ENCODE results near the gene MTG2.

The MTG2 gene

GRCh38 chr20:62163485-62163865 lies 19.4 kb upstream of the MTG2 start:
- H3K27ac Mint-ChIP-seq: no peak overlapping the region
- ATAC-seq (ENCODE audit: low read depth) (no peak), DNase-seq (ENCODE audit: low spot score in 2 of 2) (no peak)
- no peak overlapping the region for H3K4me3 Mint-ChIP-seq
- H3K27me3 Mint-ChIP-seq: no peaks in the 10 kb centered on the region
- H3K9me3 Mint-ChIP-seq: no peaks in the 10 kb centered on the region
- H3K4me1 Mint-ChIP-seq: peaks cover 5% of the 10 kb centered on the region
- peaks cover 18% of the 10 kb centered on the region for H3K36me3 Mint-ChIP-seq

- H3K4me3 Mint-ChIP-seq: no peak overlapping the region
- H3K27me3 Mint-ChIP-seq: no peaks in the 10 kb centered on the region
- no peak overlapping the region for H3K27ac Mint-ChIP-seq
- peaks cover 5% of the 10 kb centered on the region for H3K4me1 Mint-ChIP-seq
- H3K36me3 Mint-ChIP-seq: peaks cover 18% of the 10 kb centered on the region
- no peak for ATAC-seq (ENCODE audit: low read depth)
- no peaks in the 10 kb centered on the region for H3K9me3 Mint-ChIP-seq
- no peak for DNase-seq (ENCODE audit: low spot score in 2 of 2)
Measured at GRCh38 chr20:62163986-62164762, 18.7 kb upstream of the MTG2 start.

DNA sequence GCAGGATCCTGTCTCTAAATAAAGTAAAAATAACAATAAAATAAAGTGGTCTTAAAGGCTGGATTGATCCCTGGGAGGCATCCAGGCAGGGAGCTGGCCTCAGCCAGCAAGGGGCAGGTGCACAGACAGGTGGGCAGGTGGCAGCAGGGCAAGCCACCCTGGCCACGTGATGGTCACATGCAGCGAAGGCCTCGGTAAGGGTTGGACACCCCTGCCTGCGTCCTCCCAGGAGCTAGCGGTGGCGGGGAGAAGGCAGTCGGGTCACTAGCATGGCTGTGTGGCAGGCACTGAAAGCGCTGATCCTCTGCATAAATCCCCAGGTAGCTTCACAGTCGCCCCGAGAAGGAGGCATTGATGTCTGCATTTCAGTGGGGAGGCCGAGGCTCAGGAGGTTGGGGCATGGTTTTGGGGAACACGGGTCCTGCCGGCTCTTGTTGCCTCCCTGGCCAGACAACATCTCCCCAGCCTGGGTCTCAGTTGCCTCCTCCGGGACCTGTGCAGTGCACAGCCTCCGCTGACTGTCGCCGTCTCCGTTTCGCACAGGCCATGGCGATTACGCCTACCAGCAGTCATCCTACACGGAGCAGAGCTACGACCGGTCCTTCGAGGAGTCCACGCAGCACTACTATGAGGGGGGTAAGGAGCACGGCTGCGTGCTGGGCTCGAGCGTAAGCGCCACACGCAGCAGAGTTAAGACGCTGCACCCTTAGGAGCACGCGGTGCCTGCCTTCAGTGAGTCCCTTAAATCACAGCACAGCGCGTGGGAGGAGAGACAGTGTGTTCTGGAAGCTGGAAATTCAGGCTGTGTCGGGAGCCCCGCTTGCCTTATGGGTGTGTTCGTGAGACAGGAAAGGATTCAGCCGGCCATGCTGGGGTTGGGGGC lies 17.7 kb upstream of the MTG2 start:
- no peaks in the 10 kb centered on the region for H3K27me3 Mint-ChIP-seq
- H3K9me3 Mint-ChIP-seq: no peaks in the 10 kb centered on the region
- H3K4me1 Mint-ChIP-seq: no peaks in the 10 kb centered on the region
- DNase-seq (ENCODE audit: low spot score in 2 of 2) (no peak), ATAC-seq (ENCODE audit: low read depth) (no peak)
- H3K36me3 Mint-ChIP-seq: peaks cover 15% of the 10 kb centered on the region
- H3K27ac Mint-ChIP-seq: no peak overlapping the region
- no peak overlapping the region for H3K4me3 Mint-ChIP-seq

GRCh38 chr20:62165762-62166399 lies 16.9 kb upstream of the MTG2 start:
- peaks cover 15% of the 10 kb centered on the region for H3K36me3 Mint-ChIP-seq
- no peak overlapping the region for H3K4me3 Mint-ChIP-seq
- DNase-seq (ENCODE audit: low spot score in 2 of 2) (no peak), ATAC-seq (ENCODE audit: low read depth) (no peak)
- no peaks in the 10 kb centered on the region for H3K4me1 Mint-ChIP-seq
- H3K27me3 Mint-ChIP-seq: no peaks in the 10 kb centered on the region
- no peaks in the 10 kb centered on the region for H3K9me3 Mint-ChIP-seq
- no peak overlapping the region for H3K27ac Mint-ChIP-seq

- Mint-ChIP-seq H3K27me3 (no peaks in the 10 kb centered on the region), H3K4me3 (no peak overlapping the region), H3K9me3 (no peaks in the 10 kb centered on the region), H3K27ac (no peak overlapping the region), H3K36me3 (peaks cover 15% of the 10 kb centered on the region), H3K4me1 (no peaks in the 10 kb centered on the region)
- ATAC-seq (ENCODE audit: low read depth) (no peak), DNase-seq (ENCODE audit: low spot score in 2 of 2) (no peak)
Measured at GRCh38 chr20:62167474-62167873, 15.4 kb upstream of the MTG2 start.

GRCh38 chr20:62168061-62168460 lies 14.8 kb upstream of the MTG2 start:
- DNase-seq (ENCODE audit: low spot score in 2 of 2): no peak
- Mint-ChIP-seq H3K4me3 (no peak overlapping the region), H3K27ac (no peak overlapping the region), H3K27me3 (no peaks in the 10 kb centered on the region), H3K36me3 (peaks cover 15% of the 10 kb centered on the region), H3K9me3 (no peaks in the 10 kb centered on the region), H3K4me1 (no peaks in the 10 kb centered on the region)
- ATAC-seq (ENCODE audit: low read depth): no peak

GRCh38 chr20:62168890-62169435 lies 13.9 kb upstream of the MTG2 start:
- DNase-seq (ENCODE audit: low spot score in 2 of 2) (no peak), ATAC-seq (ENCODE audit: low read depth) (no peak)
- Mint-ChIP-seq H3K27ac (no peak overlapping the region), H3K4me1 (no peaks in the 10 kb centered on the region), H3K4me3 (no peak overlapping the region), H3K9me3 (no peaks in the 10 kb centered on the region), H3K36me3 (peaks cover 12% of the 10 kb centered on the region), H3K27me3 (no peaks in the 10 kb centered on the region)

- Mint-ChIP-seq H3K9me3 (no peaks in the 10 kb centered on the region), H3K4me3 (no peak overlapping the region), H3K27ac (no peak overlapping the region), H3K4me1 (no peaks in the 10 kb centered on the region), H3K27me3 (no peaks in the 10 kb centered on the region), H3K36me3 (peaks cover 9% of the 10 kb centered on the region)
- DNase-seq (ENCODE audit: low spot score in 2 of 2): no peak
- no peak for ATAC-seq (ENCODE audit: low read depth)
Measured at GRCh38 chr20:62170536-62170935, 12.3 kb upstream of the MTG2 start.

- no peaks in the 10 kb centered on the region for H3K9me3 Mint-ChIP-seq
- DNase-seq (ENCODE audit: low spot score in 2 of 2) (no peak), ATAC-seq (ENCODE audit: low read depth) (no peak)
- peaks cover 8% of the 10 kb centered on the region for H3K36me3 Mint-ChIP-seq
- no peak overlapping the region for H3K27ac Mint-ChIP-seq
- no peaks in the 10 kb centered on the region for H3K27me3 Mint-ChIP-seq
- H3K4me3 Mint-ChIP-seq: no peak overlapping the region
- no peaks in the 10 kb centered on the region for H3K4me1 Mint-ChIP-seq
Measured at GRCh38 chr20:62171245-62171644, 11.6 kb upstream of the MTG2 start.

- no peaks in the 10 kb centered on the region for H3K4me1 Mint-ChIP-seq
- no peak overlapping the region for H3K27ac Mint-ChIP-seq
- H3K9me3 Mint-ChIP-seq: no peaks in the 10 kb centered on the region
- H3K27me3 Mint-ChIP-seq: no peaks in the 10 kb centered on the region
- DNase-seq (ENCODE audit: low spot score in 2 of 2) (no peak), ATAC-seq (ENCODE audit: low read depth) (no peak)
- peaks cover 6% of the 10 kb centered on the region for H3K36me3 Mint-ChIP-seq
- no peak overlapping the region for H3K4me3 Mint-ChIP-seq
Measured at GRCh38 chr20:62172666-62173065, 10.2 kb upstream of the MTG2 start.

DNA sequence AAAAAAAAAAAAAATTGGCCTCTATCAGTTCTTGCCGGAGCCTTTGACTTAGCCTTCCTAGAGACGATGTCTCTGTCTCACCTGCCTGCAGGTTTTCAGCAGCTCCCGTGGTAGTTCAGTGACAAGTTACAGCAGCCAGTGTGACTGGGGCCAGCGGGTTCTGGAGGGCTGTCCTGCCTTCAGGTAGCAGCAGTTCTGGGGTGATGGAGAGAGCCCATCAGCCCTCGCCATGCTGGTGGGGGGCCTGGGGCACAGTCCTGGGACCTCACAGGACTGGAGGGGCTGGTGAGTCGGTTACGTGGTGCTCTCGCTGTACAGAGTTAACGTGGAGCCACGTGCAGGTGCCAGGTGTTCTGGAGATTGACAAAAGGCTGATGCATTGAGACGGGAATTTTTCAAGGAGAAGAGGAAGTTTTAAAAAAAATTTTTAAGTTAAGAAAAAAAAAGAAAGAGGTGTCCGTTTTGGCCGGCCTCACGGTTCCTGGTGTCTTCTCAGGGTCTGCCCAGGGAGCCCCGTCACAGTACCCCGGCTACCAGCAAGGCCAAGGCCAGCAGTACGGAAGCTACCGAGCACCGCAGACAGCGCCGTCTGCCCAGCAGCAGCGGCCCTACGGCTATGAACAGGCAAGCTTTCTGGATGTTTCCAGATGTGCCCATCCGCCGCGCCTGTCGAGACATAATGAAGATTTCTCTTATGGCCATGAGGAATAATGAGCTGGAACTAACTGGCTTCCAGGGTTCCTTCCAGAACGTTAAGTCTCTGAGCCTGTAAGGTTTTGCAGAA lies 8.6 kb upstream of the MTG2 start:
- H3K27ac Mint-ChIP-seq: no peak overlapping the region

DNA sequence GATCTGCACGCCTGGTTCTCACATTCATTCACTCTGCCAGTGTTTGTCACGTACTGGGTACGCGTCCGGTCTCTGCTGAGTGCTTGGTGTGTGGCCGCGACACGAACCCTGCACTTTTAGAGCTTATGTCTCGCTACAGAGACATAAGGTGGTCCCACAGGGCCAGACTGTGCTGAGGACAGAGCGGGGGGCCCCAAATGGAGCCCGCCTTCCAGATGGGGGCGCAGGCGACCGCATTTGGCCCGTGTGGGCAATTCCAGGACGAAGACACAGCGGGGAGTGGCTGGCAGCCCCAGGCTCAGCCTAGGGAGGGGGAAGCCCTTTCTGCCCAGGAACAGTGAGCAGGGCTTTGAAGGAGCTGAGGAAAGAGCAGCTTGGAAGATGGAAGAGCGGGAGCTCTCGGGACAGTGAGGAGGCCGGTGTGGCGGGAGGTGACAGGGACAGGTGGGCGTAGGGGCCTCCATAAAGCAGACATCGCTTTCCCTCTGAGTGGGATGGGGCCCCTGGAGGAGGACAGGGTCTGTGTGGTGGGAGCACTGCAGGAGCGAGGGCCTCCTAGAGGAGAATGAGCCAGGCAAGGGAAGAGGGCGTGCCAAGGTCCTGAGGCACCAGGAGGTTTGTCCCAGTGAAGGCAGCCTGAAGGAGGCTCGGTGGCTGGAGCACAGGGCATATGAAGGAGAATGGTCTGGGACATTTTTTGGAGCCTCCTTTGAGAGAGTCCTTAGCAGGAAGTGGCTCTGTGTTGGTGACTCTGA lies 7.8 kb upstream of the MTG2 start:
- Mint-ChIP-seq H3K27me3 (no peaks in the 10 kb centered on the region), H3K4me3 (no peak overlapping the region), H3K4me1 (no peaks in the 10 kb centered on the region), H3K9me3 (no peaks in the 10 kb centered on the region), H3K27ac (no peak overlapping the region), H3K36me3 (peaks cover 3% of the 10 kb centered on the region)
- DNase-seq (ENCODE audit: low spot score in 2 of 2) (no peak), ATAC-seq (ENCODE audit: low read depth) (no peak)

More for the DNA sequence above, 8.6 kb upstream of the MTG2 start:
- Mint-ChIP-seq H3K27me3 (no peaks in the 10 kb centered on the region), H3K4me1 (no peaks in the 10 kb centered on the region), H3K36me3 (peaks cover 3% of the 10 kb centered on the region), H3K9me3 (no peaks in the 10 kb centered on the region), H3K4me3 (no peak overlapping the region)
- ATAC-seq (ENCODE audit: low read depth) (no peak), DNase-seq (ENCODE audit: low spot score in 2 of 2) (no peak)

DNA sequence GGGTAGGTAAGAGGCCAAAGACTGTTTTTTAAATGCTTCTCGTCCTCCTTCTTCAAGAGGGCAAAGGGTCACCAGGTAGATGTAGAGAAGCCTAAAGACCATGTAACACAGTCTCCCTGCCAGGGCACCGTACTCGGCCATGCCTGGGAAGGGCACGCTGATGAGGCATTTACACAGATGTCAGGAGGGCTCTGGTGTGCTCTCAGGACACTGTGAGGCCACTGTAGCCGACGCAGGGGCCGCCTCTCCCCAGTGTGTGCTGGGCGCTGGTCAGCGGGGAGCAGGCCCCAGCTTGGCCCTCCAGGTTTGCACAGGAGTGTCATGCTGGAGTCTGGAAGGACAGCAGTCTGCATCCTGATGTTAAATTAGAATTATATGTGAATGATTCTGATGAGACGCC lies 7.1 kb upstream of the MTG2 start:
- H3K27ac Mint-ChIP-seq: no peak overlapping the region
- H3K4me1 Mint-ChIP-seq: no peaks in the 10 kb centered on the region
- DNase-seq (ENCODE audit: low spot score in 2 of 2) (no peak), ATAC-seq (ENCODE audit: low read depth) (no peak)
- no peaks in the 10 kb centered on the region for H3K27me3 Mint-ChIP-seq
- no peaks in the 10 kb centered on the region for H3K9me3 Mint-ChIP-seq
- no peak overlapping the region for H3K4me3 Mint-ChIP-seq
- peaks cover 3% of the 10 kb centered on the region for H3K36me3 Mint-ChIP-seq
